ELF-1 (cell line): ENCODE results near the gene TMEM220.

Experiments
- DNase-seq: peaks from one replicate; pipeline ENCODE4 v3.0.0-alpha.2; 2016; ENCODE audit warnings: low read depth, low spot score

The TMEM220 gene

GRCh38 chr17:10664571-10664970 lies 65.3 kb downstream of the TMEM220 start:
- no peak for DNase-seq
